CD14-positive monocyte (primary cell): ENCODE results near the gene ANAPC10. TPM values are rescaled to one million over a fixed set of nuclear protein-coding genes. Genes with fewer than 3 reads are reported as not detected.
A peak's percentile ranks its signal among the peaks of the same experiment; 100 is the strongest.

Experiments
- DNase-seq, 3 donors: peaks; one replicate each; pipeline ENCODE4 v3.0.0-alpha.2; 2011 to 2022
- H2AFZ ChIP-seq: 2 replicates; pipeline ENCODE4 v1.6.0; 2012; ENCODE audit warnings: mild to moderate bottlenecking, low read depth, low read length, inconsistent platforms; ENCODE audit not compliant: insufficient read depth, poor library complexity, severe bottlenecking
- H3K27ac ChIP-seq, 2 donors: 1 replicate in 1 of 2; 2 replicates in 1 of 2; pipeline ENCODE4 v1.5.1; 2012 to 2013; ENCODE audit warnings: low read length in 2 of 2, control low read depth in 1 of 2, inconsistent platforms in 1 of 2, low read depth in 1 of 2, mild to moderate bottlenecking in 1 of 2
- H3K27me3 ChIP-seq, 2 donors: one replicate each; pipeline versions ENCODE4 v1.6.0 to v1.6.1; 2011 to 2013; ENCODE audit warnings: low read length in 2 of 2; ENCODE audit not compliant: control insufficient read depth in 2 of 2, insufficient read depth in 2 of 2
- H3K36me3 ChIP-seq, 2 donors: replicated peaks in 1 of 2; 1 replicate in 1 of 2; 2 replicates in 1 of 2; pipeline versions ENCODE4 v1.5.1 to v1.6.1; 2012 to 2013; ENCODE audit warnings: low read length in 2 of 2, control low read depth in 1 of 2, inconsistent platforms in 1 of 2, mild to moderate bottlenecking in 1 of 2; ENCODE audit not compliant: insufficient read depth in 2 of 2, control insufficient read depth in 1 of 2
- H3K4me1 ChIP-seq, 2 donors: 1 replicate in 1 of 2; 2 replicates in 1 of 2; pipeline versions ENCODE4 v1.5.1 to v1.6.1; 2012 to 2013; ENCODE audit warnings: low read length in 2 of 2, control low read depth in 1 of 2, inconsistent platforms in 1 of 2, mild to moderate bottlenecking in 1 of 2, moderate library complexity in 1 of 2; ENCODE audit not compliant: insufficient read depth in 2 of 2, control insufficient read depth in 1 of 2
- H3K4me2 ChIP-seq: replicated peaks from 2 replicates; pipeline ENCODE3; 2012; ENCODE audit warnings: low read length, moderate library complexity, mild to moderate bottlenecking; ENCODE audit not compliant: poor library complexity, severe bottlenecking; ENCODE audit errors: extremely low read depth
- H3K4me3 ChIP-seq, 3 experiments: fragments of 200-600 bp in 1 of 3; sonication (generic) in 1 of 3; replicated peaks in 1 of 3; 1 replicate in 2 of 3; 2 replicates in 1 of 3; pipeline ENCODE4 v1.5.1; 2011 to 2013; ENCODE audit warnings: low read length in 3 of 3, mild to moderate bottlenecking in 3 of 3, control low read depth in 2 of 3, low read depth in 2 of 3, inconsistent platforms in 1 of 3, moderate library complexity in 1 of 3
- H3K79me2 ChIP-seq: 2 replicates; pipeline ENCODE4 v1.6.0; 2012; ENCODE audit warnings: mild to moderate bottlenecking, control low read depth, inconsistent platforms, low read length, moderate library complexity; ENCODE audit not compliant: insufficient read depth
- H3K9ac ChIP-seq: 2 replicates; pipeline ENCODE4 v1.6.0; 2017; ENCODE audit warnings: low read length, mild to moderate bottlenecking; ENCODE audit not compliant: insufficient read depth, poor library complexity, severe bottlenecking
- H3K9me3 ChIP-seq, 2 donors: replicated peaks in 1 of 2; 1 replicate in 1 of 2; 2 replicates in 1 of 2; pipeline versions ENCODE4 v1.5.1 to v1.6.1; 2012 to 2013; ENCODE audit warnings: low read length in 2 of 2, control low read depth in 1 of 2; ENCODE audit not compliant: control insufficient read depth in 1 of 2, insufficient read depth in 1 of 2
- H4K20me1 ChIP-seq: 2 replicates; pipeline ENCODE4 v1.6.0; 2012; ENCODE audit warnings: mild to moderate bottlenecking, low read length, control low read depth, moderate library complexity; ENCODE audit not compliant: insufficient read depth
- H3K27ac Mint-ChIP-seq, 7 donors: one replicate each; pipeline ENCODE4 v1.8.0; 2020; ENCODE audit warnings: mild to moderate bottlenecking in 7 of 7, mixed read lengths in 7 of 7, moderate library complexity in 6 of 7, inconsistent platforms in 2 of 7
- H3K27me3 Mint-ChIP-seq, 3 donors: one replicate each; pipeline ENCODE4 v1.8.0; 2021 to 2022; ENCODE audit warnings: low read depth in 3 of 3, mild to moderate bottlenecking in 3 of 3, mixed read lengths in 3 of 3, moderate library complexity in 3 of 3, inconsistent platforms in 1 of 3
- H3K36me3 Mint-ChIP-seq, 2 donors: one replicate each; pipeline ENCODE4 v1.8.0; 2020; ENCODE audit warnings: mixed read lengths in 2 of 2, inconsistent platforms in 1 of 2, mild to moderate bottlenecking in 1 of 2
- H3K4me1 Mint-ChIP-seq: one replicate; pipeline ENCODE4 v1.8.0; 2020; ENCODE audit warnings: mild to moderate bottlenecking, mixed read lengths
- H3K4me3 Mint-ChIP-seq, 2 donors: one replicate each; pipeline ENCODE4 v1.8.0; 2020; ENCODE audit warnings: mild to moderate bottlenecking in 2 of 2, mixed read lengths in 2 of 2, moderate library complexity in 1 of 2
- H3K9me3 Mint-ChIP-seq, 7 donors: one replicate each; pipeline ENCODE4 v1.8.0; 2020 to 2022; ENCODE audit warnings: mixed read lengths in 7 of 7, mild to moderate bottlenecking in 6 of 7, moderate library complexity in 6 of 7, inconsistent platforms in 2 of 7
- CTCF ChIP-seq: fragments of 200-600 bp; IDR thresholded peaks from one replicate; pipeline ENCODE4 v1.8.0; 2022; ENCODE audit warnings: antibody characterized with exemption, mild to moderate bottlenecking
- WGBS: methylation state at CpG from one replicate; pipeline ENCODE4 v1.1.5; 2013; ENCODE audit warnings: missing lambda C conversion rate; ENCODE audit not compliant: insufficient coverage; 5-methylcytosine and 5-hydroxymethylcytosine counted together
- intact Hi-C, 2 donors: fragments of 100-400 bp; cut with micrococcal nuclease; formaldehyde crosslinking; loops; one replicate each; pipeline versions ENCODE4 v1.15.0 to v1.15.1; 2023
- polyA plus RNA-seq, 3 donors: library from polyadenylated mRNA; depleted of rRNA in 1 of 3; unstranded in 2 of 3; stranded (reverse) in 1 of 3; fragments of 300-500 nt in 2 of 3; fragments of >200 nt in 1 of 3; fragmentation: Illumina TruSeq in 2 of 3; gene quantifications; 1 replicate in 2 of 3; 2 replicates in 1 of 3; pipeline ENCODE4 v1.2.3, GENCODE V29; 2012 to 2021

Gene ANAPC10
- polyA plus RNA-seq, 3 donors, result 11.1 to 25.4 (median 21.3) TPM

GRCh38 chr4:145056325-145057130 lies 41.5 kb downstream of the ANAPC10 start:
- H3K4me1 ChIP-seq, result no peaks in the 10 kb centered on the region
- H3K4me3 ChIP-seq, result no peak overlapping the region
- peaks cover 7 to 19% of the 10 kb centered on the region in 2 donors for H3K36me3 Mint-ChIP-seq
- no peak overlapping the region for H2AFZ ChIP-seq
- peaks cover 0 to 1% (median 0%) of the 10 kb centered on the region in 3 donors for H3K27me3 Mint-ChIP-seq
- intact Hi-C loops, result loop anchor here in 1 of 2 donors (10.0 kb wide), 1 partner anchor 882 kb away; no protein-coding TSS in a partner anchor
- no peak for TF ChIP-seq CTCF
- no peaks in the 10 kb centered on the region for H4K20me1 ChIP-seq
- H3K9me3 Mint-ChIP-seq, result peaks cover 0 to 4% (median 0%) of the 10 kb centered on the region in 7 donors
- no peaks in the 10 kb centered on the region for H3K79me2 ChIP-seq
- no peaks in the 10 kb centered on the region for H3K36me3 ChIP-seq
- peak overlapping the region in 1 of 2 donors; percentile 37 for H3K27ac ChIP-seq
- H3K4me1 Mint-ChIP-seq, result peaks cover 3% of the 10 kb centered on the region
- H3K9me3 ChIP-seq, result no peaks in the 10 kb centered on the region
- WGBS, result no CpG with 5 or more reads among the region's 6 CpGs
- no peak for DNase-seq
- H3K9ac ChIP-seq, result no peak overlapping the region
- no peaks in the 10 kb centered on the region for H3K27me3 ChIP-seq
- no peak overlapping the region for H3K4me3 Mint-ChIP-seq
- H3K27ac Mint-ChIP-seq, result peak overlapping the region in 1 of 7 donors; percentile 70
- H3K4me2 ChIP-seq, result no peak overlapping the region

- WGBS, result 96% methylated on average over 3 of the region's 5 CpGs
- intact Hi-C loops, result loop anchor here in 1 of 2 donors (10.0 kb wide), 1 partner anchor 881 kb away; no protein-coding TSS in a partner anchor
- peaks cover 0 to 1% (median 0%) of the 10 kb centered on the region in 3 donors for H3K27me3 Mint-ChIP-seq
- Histone ChIP-seq H2AFZ (no peak overlapping the region), H4K20me1 (no peaks in the 10 kb centered on the region), H3K4me3 (no peak overlapping the region), H3K9me3 (no peaks in the 10 kb centered on the region), H3K27ac (no peak overlapping the region), H3K4me1 (no peaks in the 10 kb centered on the region), H3K36me3 (peaks cover 0 to 3% of the 10 kb centered on the region in 2 donors), H3K27me3 (no peaks in the 10 kb centered on the region), H3K4me2 (no peak overlapping the region), H3K9ac (no peak overlapping the region), H3K79me2 (no peaks in the 10 kb centered on the region)
- H3K4me3 Mint-ChIP-seq, result no peak overlapping the region
- peaks cover 11 to 24% of the 10 kb centered on the region in 2 donors for H3K36me3 Mint-ChIP-seq
- no peak for DNase-seq
- no peak for TF ChIP-seq CTCF
- H3K9me3 Mint-ChIP-seq, result peaks cover 0 to 4% (median 0%) of the 10 kb centered on the region in 7 donors
- peak overlapping the region in 1 of 7 donors; percentile 42 for H3K27ac Mint-ChIP-seq
- peaks cover 3% of the 10 kb centered on the region for H3K4me1 Mint-ChIP-seq
Observed at GRCh38 chr4:145055533-145056257, 42.3 kb downstream of the ANAPC10 start.
